Measurements from ENCODE around the gene OR2AT4.
"Not testable (repeated sequence)": the region's sequence is repeated elsewhere in the genome, so short reads cannot be mapped to it uniquely, and the experiment has no call there.

Gene OR2AT4

DNA sequence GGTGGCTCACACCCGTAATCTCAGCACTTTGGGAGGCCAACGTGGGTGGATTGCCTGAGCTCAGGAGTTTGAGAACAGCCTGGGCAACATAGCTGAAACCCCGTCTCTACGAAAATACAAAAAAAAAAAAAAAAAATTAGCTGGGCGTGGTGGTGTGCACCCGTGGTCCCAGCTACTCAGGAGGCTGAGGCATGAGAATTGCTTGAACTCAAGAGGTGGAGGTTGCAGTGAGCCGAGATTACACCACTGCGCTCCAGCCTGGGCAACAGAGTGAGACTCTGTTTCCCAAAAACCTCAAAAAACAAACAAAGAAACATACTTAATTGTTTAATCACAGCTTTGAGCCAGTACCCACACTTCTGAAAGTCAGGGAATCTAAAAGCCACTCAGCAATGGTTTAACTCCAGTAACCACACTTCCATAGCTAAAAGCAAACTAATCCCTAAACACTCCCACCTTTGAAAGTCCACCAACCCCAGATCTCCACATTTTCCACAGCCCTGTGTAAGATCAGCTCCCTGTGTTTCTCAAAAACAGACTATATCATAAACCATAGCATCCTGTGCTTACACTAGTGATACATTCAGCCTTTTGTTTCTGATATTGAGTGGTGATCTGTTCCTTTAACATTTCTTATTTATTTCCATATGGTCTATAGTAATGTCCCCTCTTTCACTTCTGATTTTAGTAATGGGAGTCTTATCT lies 4.9 kb upstream of the OR2AT4 start:
- DNase-seq: no peak

DNA sequence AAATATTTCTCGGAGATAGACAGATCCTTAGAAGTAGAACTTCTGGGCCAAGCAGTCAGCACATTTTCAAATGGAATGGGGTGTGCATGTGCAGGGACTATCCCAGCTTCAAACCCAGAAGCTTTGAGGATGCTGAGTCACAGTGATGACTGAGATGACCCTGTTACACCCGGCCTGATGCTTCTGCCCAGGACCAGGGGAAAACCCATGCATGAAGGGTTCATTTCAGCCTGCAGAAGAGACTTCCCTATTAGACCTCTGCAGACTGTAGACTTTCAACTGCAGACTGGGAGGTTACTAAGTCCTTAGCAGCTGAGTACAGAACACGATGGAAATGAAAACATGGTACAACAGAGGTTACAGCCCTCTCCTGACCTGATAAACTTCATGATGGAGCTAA lies 3.6 kb upstream of the OR2AT4 start:
- no peak for DNase-seq

DNA sequence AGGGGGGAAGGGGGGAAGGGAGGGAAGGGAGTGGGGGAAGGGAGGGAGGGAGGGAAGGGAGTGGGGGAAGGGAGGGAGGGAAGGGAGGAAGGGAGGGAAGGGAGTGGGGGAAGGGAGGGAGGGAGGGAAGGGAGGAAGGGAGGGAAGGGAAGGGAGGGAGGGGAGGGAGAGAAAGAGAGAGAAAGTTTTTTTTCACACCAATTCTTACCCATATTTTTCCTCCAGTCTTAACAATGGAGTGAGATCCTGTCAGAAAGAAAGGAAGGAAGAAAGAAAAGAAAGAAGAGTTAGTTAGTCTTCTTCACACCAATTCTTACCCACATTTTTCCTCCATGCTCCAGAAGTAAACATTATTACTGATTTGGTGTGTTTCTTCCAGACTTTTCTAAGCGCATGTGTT lies 3.0 kb upstream of the OR2AT4 start:
- DNase-seq: no peak

DNA sequence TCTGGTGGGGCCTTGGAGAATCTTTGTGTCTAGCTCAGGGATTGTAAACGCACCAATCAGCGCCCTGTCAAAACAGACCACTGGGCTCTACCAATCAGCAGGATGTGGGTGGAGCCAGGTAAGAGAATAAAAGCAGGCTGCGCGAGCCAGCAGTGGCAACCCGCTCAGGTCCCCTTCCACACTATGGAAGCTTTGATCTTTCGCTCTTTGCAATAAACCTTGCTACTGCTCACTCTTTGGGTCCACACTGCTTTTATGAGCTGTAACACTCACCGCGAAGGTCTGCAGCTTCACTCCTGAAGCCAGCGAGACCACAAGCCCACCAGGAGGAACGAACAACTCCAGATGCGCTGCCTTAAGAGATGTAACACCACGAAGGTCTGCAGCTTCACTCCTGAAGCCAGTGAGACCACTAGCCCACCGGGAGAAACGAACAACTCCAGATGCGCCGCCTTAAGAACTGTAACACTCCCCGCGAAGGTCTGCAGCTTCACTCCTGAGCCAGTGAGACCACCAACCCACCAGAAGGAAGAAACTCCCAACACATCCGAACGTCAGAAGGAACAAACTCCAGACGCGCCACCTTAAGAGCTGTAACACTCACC lies 2.3 kb upstream of the OR2AT4 start:
- not testable (repeated sequence) for DNase-seq

DNA sequence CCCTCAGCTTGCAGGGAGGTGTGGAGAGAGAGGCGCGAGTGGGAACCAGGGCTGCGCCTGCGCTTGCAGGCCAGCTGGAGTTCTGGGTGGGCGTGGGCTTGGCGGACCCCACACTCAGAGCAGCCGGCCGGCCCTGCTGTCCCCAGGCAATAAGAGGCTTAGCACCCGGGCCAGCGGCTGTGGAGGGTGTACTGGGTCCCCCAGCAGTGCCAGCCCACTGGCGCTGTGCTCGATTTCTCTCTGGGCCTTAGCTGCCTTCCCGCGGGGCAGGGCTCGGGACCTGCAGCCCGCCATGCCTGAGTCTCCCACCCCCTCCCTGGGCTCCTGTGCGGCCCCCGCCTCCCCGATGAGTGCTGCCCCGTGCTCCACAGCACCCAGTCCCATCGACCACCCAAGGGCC lies 1.5 kb upstream of the OR2AT4 start:
- not testable (repeated sequence) for DNase-seq

DNA sequence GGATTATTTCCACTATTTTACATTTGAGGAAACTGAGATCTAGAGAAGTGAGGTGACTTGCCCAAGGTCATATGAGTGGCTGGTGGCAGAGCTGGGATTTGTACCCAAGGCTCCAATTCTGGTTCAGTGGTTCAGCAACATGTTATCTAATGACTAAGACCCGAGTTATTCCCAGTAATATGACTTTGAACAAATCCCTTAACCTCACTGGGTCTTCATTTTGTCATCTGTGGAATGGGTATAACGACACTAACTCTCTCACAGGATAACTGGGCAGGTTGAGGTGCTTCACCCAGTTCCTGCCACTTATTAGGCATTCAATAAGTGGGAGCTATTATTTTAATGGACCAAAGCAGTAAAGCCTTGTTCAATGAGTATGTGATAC lies 489 bp upstream of the OR2AT4 start:
- DNase-seq: no peak

DNA sequence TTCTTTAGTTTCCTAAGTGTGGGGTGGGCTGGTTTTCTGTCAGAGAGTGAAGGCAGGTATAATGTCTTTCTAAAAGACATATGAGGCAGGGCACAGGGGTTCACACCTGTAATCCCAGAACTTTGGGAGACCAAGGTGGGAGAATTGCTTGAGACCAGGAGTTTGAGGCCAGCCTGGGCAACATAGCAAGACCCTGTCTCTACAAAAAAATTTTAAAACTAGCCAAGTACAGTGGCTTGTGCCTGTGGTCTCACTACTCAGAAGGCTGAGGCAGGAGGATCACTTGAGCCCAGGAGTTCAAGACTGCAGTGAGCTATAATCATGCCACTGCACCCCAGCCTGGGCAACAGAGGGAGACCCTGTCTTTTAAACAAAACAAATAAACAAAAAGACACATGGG lies 2.3 kb downstream of the OR2AT4 start:
- DNase-seq: not testable (repeated sequence)

DNA sequence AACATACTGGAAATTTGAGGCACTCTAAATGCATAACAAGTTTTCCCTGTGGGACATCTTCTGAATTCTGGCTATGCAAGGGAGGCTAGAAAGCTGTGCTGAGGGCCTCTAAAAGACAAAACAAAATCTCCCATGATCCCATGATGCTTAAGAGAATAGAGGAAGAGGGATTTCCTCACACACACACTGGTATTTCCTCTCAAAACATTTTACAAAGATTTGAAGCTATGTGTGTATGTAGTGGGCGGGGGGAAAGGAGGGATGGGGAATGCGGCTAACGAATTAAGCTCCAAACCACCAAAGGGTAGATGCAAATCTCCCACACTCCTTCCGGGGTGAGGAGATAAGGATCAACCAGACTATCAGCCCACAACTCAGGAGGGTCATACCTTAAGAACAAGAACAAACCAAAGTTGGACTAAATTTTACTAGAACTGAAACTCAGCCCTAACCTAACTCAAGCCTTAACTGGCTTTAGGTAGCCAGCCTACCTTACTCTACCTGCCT lies 6.0 kb downstream of the OR2AT4 start:
- DNase-seq: no peak

DNA sequence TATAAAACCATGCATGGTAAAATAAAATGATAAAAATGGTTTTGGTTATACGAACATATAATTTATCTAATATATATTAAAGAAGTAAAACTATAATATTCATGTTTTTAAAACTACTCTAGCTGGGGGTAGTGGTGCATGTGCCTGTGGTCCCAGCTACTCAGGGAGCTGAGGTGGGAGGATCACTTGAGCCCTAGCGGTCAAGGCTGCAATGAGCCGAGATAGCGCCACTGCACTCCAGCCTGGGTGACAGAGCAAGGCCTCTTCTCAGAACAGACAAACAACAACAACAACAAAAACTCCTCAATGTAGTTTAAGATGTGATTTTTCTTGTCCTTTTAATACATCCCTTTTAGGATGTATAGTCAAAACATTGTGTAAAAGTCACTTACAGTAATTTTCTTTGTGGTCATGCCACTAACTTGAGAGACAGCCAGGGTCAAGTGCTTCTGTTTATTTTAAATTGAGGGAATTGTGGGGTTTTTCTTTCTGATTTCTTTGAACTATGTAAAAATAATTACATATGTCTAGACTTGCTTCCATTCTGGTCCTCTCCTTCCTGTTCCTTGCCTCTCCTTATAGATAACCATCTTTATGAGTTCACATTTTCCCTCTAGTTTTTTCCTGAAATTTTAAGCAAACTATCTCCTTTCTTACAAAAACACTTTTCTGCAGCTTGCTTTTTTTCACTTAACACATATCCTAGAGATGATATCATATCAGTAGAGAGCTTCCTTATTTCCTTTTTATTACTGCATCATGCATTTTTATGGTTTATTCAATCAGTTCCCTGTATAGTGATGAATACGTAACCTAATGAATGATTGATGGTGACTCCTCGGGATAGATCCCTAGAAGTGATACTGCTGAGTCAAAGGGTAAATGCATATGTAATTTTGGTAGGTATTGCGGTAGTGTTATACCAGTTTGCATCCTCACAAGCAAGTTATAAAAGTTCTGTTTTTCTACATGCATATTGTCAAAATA lies 9.1 kb downstream of the OR2AT4 start:
- no peak for DNase-seq

DNA sequence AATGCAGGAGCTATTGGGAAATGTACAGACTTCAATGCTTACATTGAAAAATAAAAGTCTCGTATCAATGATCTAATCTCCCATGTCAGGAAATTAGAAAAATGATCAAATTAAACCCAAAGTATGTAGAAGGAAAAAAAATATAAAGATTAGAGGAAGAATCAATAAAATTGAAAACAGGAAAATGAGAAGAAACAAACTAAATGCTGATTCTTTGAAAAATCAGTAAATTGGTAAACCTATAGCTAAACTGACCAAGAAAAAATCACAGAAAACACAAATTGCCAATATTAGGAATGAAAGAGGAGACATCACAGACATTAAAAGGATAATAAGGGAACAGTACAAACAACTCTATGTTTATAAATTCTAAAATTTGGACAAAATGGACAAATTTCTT lies 11.8 kb downstream of the OR2AT4 start:
- DNase-seq: no peak

DNA sequence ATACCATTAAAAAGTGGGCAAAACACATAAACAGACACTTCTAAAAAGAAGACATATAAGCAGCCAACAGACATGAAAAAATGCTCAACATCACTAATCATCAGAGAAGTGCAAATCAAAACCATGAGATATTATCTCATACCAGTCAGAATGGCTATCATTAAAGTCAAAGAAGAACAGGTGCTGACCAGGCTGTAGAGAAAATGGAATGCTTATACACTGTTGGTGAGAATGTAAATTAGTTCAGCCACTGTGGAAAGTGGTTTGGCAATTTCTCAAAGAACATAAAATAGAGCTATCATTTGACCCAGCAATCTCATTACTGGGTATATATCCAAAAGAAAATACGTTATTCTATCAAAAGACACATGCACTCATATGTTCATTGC lies 13.5 kb downstream of the OR2AT4 start:
- no peak for DNase-seq

DNA sequence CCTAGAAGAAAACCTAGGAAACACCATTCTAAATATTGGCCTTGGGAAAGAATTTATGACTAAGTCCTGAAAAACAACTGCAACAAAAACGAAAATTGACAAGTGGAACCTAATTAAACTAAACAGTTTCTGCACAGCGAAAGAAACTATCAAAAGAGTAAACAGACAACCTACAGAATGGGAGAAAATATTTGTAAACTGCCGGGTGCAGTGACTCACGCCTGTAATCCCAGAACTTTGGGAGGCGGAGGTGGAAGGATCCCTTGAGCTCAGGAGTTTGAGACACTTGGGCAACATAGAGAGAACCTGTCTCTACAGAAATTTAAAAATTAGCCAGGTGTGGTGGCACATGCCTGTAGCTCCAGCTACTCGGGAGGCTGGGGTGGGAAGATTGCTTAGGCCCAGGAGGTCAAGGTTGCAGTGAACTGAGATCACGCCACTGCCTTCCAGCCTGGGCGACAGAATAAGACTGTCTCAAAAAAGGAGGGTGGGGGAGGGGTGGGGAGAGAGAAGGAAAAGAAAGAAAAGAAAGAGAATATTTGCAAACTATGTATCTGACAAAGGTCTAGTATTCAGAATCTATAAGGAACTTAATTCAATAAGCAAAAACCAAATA lies 14.0 kb downstream of the OR2AT4 start:
- no peak for DNase-seq

DNA sequence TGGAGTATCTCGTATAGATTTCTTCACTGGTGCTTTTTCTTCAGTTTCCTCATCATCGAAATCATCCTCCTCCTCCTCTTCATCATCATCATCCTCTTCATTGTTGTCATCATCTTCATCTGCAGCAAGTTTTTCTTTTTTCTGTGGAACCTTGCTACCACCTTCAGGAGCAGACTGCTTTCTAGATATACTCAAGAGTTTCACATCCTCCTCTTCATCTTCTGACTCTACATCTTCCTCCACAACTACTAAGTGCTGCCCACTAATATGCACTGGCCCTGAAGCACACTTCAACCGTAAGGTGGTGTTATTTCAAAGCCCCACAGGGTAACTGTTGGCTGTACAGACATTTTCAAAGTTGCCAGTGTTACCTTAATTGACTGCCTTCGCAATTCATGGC lies 17.1 kb downstream of the OR2AT4 start:
- DNase-seq: no peak

DNA sequence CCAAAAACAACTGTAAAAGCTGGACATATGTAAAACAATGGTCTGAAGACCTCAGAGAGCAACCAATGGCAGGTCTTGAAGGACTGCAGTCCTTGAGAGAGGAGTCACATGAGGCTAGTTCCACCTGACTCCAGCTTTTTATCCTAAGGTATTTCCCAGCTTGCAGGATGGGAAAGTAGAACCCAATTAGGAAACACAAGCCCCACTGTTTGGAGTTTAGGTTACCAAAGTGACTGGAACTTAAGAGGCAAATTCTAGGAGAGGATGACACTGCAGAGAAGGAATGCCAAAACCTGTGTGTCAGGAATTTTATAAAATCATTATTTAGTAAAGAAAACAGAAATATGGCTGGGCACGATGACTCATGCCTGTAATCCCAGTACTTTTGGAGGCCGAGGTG lies 18.4 kb downstream of the OR2AT4 start:
- DNase-seq: no peak

DNA sequence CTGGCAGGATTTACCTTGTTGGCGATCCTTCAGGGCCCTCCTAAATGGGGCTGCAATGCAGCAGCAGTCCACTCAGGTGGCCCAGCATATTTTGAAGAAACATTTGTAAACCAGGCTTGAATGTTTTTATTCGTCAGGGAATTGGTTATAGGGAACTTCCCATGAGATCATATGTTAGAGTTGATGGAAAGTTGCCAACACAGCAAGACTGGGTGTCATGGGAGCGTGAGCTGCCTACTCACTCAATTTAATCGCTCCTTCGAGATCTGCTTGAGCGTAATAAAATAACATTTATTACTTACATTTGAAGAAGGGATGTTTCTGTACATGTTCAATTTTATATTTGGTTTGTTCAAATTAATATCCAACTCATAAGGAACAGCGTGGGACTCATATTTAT lies 19.4 kb downstream of the OR2AT4 start:
- DNase-seq: no peak

DNA sequence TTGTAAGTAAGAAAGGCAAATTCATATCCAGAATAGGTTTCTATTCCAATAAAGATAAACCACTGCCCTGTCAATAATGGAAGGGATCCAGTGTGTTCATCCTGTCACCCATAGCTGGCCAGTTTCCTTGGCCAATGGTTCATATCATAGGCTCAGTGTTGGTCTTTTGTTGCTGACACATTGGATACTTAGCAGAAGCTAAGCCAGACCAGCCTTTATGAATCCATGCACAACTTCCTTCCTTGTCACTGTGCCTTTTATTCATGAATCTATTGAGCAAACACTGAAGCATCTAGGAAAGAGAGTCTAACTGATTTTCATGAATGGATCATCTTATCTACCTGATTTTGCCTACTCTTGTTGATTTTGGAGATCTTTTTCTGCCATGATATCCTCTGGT lies 20.0 kb downstream of the OR2AT4 start:
- no peak for DNase-seq

DNA sequence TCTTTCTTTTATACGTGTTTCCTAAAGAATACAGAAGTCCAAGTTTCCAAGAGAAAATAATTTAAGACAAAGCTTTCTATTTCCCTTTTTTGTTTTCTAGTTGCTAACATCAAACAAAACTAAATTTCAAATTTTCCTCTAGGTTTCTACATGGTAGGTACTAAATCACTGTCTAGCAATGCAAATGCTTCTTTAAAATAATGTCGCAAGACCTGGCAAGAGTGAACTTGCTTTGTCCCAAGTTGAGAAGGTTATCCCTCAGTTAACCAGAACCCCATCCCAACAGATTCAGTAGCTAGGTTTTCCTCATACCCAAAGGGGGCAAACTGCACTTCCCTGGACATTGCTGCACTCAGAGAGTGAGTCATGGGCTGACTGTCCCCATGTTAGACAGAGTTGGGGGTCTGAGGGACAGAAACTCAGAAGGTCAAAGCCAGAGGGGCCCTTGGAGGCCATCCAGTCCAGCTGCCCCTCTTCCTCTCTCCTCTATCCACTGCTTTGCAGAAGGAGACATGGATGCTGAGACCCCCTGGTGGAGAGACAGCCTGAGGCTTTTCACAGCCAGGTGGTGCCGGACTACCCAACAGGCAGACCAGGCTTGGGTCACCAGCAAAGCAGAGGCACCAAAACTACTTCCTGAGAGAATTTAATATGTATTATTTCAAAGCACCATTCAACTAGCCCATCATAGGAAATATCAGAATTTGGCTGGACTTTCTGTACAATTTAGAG lies 23.1 kb downstream of the OR2AT4 start:
- DNase-seq: no peak

DNA sequence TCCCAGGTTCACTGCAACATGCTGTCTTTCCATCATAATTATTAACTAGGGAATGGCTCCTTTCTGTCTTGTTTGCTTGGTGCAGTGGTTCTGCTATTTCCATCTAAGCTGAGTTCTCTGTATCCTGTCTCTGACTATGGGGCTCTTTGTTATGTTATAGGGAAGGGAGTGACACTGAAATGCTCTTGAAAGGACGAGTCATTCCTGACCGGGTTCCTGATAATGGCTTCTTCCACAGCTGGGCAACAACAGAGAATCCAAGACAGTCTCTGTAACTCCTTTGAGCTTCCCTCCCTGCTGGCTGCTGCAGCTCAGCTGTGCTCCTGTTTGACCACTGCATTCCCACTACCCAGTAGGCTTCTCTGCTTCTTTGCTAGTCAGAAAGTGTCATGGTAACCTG lies 24.1 kb downstream of the OR2AT4 start:
- DNase-seq: no peak

DNA sequence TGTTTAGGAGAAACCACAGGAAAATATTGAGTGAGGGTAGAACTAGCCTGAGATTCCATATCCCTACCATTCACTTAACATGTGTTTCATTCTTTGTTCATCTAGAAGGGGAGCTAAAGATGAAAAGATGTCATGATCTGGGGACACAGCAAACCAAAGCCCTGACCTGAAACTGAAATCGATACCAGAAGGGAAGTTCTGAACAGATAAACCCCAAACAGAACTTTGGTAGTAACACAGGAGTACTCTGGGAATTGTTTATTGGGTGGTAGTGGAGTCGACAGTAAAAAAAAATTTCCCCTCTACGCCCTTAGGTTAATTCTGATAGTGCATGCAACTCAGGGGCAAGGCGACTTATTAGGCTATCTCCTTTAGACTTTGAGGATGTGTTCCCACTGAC lies 27.2 kb downstream of the OR2AT4 start:
- no peak for DNase-seq

DNA sequence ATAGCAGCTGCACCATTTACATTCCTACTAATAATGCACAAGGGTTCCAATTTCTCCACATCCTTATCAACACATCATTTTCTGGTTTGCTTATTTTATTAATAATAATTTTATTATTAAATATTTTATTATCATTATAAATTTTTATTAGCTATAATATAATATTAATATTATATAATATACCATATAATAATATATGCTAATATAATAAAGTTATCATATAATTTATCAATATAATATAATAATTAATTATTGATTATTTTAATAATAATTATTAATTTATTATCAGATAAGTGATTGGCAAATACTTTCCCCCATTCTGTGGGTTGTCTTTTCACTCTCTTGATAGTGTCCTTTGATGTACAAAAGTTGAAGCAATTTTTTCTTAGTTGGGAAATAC lies 27.7 kb downstream of the OR2AT4 start:
- DNase-seq: no peak

DNA sequence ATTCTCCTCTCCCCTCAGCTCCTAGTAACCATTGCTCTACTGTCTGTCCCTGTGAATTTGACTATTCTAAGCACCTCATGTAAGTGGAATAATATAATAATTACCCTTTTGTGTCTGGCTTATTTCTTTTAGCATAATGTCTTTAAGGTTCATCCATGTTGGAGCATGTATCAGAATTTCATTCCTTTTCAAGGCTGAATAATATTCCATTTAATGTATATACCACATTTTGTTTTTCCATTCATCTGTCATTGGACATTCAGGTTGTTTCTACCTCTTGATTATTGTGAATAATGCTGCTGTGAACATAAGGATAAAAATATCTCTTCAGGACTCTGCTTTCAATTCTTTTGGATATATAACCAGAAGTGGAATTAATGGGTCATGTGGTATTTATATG lies 28.1 kb downstream of the OR2AT4 start:
- no peak for DNase-seq

DNA sequence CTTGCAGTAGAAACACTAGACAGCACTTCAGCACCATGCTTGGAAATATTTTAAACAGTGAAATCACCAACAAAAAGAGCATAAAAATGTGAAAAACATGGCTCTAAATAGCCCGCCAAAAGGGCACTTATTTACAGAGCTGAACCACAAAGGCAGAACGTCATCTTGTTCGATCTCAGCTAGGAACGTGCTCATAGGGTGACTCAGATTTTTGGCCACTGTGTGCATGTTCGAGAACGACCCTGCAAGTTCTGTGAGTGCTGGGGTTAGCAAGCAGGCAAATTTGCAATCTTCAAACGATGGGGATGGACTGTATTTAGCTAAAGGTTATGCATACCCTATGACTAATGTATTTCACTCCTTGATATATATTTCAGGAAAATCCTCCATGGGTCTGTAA lies 30.6 kb downstream of the OR2AT4 start:
- DNase-seq: no peak

Measured in NCI-H1105 treated with DMSO at 0.1 percent for 48 hours (cell line).